GM21825 (cell line): ENCODE data around the gene CCDC91.
"Not testable (repeated sequence)": the region's sequence is repeated elsewhere in the genome, so short reads cannot be mapped to it uniquely, and the experiment has no call there.

Source experiments
- ATAC-seq: cut with Tn5 transposase; IDR thresholded peaks from one replicate; pipeline ENCODE4 v1.9.1; 2021; ENCODE audit warnings: mild to moderate bottlenecking, moderate library complexity; ENCODE audit not compliant: unreplicated experiment

Gene CCDC91

DNA sequence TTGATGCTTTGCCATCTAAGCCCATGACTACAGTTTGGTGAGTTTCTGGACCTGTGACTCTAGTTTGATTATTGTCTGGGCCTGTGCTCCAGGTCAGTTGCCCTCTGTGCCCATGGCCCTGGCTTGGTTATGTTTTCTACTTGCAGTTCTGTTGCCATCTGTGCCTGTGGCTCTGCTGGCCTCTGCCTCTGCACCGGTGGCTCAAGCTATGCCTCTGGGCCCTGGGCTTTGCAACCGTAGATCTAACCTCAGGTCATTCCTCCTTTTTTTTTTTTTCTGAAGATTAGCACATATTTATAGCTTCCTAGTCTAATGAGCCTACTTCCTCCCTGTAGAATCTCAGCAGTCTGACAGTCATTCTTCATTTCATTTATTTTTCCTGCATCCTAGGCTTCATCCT, 161.2 kb downstream of the CCDC91 start:
- ATAC-seq, result no peak

- ATAC-seq, result no peak
Measured at GRCh38 chr12:28355161-28355560, 164.9 kb downstream of the CCDC91 start.

DNA sequence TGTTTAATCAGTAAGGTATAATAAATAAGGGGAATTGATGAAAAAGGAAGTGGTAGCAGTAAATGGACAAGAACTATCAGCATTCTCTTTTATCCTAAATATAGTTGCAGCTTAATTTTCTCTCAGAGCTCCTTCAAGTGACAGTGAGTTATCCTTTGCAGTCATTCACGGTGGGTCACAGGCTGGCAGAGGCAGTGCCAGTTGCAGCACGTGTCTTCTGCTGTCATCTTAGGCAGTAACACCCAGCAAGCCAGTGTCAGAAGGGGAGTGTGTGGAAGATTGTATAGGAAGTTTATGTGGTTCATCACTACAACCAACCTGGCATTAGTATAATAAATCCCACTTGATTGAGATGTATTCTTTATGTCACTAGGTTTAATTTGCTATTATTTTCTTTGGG, 170.0 kb downstream of the CCDC91 start:
- ATAC-seq, result no peak

DNA sequence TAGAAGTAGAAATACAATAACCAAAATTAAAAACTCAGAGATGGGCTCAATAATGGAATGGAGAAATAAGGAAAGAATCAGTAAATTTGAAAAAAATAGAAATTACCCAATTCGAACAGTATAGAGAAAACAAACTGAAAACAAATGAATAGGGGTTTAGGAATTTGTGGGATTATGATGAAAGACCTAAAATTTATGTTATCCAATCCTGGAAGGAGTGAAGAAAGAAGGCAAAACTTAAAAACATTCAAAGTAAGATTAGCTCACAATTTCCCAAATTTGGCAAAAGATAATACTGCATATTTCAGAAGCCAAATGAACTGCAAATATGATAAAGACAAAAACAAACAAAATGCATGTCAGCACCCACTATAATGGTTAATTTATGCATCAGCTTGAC, 177.1 kb downstream of the CCDC91 start:
- ATAC-seq, result no peak

DNA sequence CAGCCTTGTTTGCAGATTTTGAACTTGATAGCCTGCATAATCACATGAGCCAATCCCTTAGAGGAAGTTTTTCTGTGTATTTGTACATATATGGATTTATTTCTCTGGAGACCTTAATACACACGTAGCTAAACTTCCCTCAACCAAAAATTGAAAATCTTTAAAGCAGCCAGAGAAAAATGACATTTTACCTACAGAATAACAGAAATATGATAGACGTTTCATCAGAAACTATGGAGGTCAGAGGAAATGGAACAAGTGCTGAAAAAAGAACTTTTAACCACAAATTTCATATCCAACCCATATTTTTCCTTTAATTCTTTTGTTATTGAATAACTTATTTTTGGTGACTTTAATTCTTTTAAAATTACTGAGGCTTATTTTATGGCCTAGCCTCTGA, 177.7 kb downstream of the CCDC91 start:
- no peak for ATAC-seq

DNA sequence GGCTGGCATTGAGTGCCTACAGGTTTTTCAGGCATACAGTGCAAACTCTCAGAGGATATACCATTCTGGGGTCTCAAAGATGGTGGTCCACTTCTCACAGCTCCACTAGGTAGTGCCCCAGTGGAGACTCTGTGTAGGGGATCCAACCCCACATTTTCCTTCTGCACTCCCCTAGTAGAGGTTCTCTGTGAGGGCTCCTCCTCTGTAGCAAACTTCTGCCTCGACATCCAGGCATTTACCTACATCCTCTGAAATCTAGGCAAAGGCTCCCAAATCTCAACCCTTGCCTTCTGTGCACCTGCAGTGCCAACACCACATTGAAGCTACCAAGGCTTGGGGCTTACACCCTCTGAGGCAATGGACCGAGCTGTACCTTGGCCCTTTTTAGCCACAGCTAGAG, 179.2 kb downstream of the CCDC91 start:
- ATAC-seq, result no peak

DNA sequence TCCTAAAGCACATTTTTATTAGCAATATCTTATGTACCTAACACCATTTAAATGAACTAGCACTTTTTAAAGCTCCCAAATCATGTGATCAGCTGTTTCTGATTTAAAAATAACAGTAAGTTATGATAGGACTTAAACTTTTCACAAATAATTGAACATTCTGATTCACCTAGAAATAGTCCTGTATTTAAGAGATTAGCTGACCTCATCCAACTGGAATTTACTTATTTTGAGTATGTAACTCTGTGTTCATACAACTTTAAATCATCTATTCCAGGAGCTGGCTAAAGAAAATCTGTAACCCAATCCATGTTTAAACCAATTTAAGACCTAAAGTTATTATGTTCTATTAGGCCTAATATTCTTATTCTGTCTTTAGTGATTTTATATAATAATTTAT, 184.3 kb downstream of the CCDC91 start:
- ATAC-seq, result no peak

- no peak for ATAC-seq
Measured at GRCh38 chr12:28378736-28379135, 188.5 kb downstream of the CCDC91 start.

DNA sequence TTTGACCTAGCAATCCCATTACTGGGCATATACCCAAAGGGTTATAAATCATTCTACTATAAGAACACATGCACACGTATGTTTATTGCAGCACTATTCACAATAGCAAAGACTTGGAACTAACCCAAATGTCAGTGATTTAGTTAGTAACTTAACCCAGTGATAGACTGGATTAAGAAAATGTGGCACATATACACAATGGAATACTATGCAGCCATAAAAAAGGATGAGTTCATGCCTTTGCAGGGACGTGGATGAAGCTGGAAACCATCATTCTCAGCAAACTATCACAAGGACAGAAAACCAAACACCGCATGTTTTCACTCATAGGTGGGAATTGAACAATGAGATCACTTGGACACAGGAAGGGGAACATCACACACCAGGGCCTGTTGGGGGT, 189.5 kb downstream of the CCDC91 start:
- not testable (repeated sequence) for ATAC-seq

DNA sequence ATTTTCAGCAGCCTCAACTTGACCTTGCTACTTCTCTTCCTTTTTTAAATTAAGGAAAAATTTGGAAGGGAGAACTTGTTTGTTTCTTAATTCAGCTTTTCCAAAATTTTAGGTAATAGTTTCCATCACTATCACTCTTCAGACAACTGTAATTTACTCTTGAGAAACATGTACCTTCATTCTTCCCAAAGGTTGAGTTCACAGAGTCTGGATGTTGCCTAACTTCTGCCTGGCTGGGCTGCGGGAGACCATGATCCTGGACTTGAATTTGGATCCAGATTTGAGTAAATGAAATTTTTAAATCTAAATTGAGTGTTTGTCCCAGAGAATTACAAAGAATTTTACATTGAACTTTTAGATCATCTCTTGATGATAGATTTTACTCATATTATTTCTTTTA, 193.1 kb downstream of the CCDC91 start:
- no peak for ATAC-seq

- ATAC-seq, result no peak
Measured at GRCh38 chr12:28388879-28389278, 198.6 kb downstream of the CCDC91 start.

DNA sequence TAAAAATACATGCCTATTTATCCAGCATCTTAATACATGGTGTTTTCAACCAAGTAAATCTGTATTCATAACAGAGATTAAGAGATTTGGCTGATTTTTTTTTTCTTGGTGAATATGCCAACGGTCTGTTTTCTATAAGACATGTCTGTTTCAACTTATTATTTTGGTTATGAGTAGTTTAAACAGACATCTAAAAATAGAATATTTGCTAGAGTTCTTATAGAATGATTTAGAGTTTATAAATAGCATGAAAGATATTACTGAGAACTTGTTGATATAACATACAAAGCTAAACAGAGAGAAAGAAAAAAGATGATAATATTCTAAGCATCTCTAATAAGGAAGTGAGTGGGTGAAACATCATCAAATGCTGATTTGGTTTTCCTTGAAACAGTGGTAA, 199.9 kb downstream of the CCDC91 start:
- no peak for ATAC-seq

- ATAC-seq, result no peak
Measured at GRCh38 chr12:28390761-28391385, 200.6 kb downstream of the CCDC91 start.

- ATAC-seq, result no peak
Measured at GRCh38 chr12:28409892-28410291, 219.6 kb downstream of the CCDC91 start.

DNA sequence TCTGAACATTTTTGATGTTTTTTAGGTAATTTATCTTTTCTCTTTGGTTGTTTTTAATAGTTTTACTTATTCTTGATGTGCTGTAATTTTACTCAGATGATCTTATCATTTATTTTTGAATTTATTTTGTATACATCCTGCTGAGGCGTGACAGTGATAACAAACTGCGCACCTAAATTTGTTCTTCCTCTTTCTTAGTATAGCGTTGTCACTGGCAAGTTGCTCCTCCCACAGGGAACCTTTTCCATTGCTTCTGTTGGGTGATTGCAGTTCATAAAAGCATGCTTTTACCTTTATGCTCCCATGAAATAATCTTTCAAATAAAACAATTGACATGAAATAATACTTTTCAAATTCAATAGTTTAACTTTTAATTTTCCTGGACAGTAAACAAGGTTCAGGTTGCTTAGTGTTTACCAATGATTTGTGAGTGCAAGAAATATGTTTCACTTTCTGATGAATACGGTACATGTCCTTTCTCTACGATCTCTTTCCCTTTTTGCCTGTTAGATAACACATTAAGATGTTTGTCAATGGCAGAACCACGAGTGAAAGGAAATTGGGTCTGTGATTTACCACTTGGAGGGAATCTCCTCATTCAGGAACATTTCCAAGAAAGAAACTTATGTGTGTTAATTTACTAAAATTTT, 223.3 kb downstream of the CCDC91 start:
- no peak for ATAC-seq

- no peak for ATAC-seq
Measured at GRCh38 chr12:28415755-28416154, 225.5 kb downstream of the CCDC91 start.

DNA sequence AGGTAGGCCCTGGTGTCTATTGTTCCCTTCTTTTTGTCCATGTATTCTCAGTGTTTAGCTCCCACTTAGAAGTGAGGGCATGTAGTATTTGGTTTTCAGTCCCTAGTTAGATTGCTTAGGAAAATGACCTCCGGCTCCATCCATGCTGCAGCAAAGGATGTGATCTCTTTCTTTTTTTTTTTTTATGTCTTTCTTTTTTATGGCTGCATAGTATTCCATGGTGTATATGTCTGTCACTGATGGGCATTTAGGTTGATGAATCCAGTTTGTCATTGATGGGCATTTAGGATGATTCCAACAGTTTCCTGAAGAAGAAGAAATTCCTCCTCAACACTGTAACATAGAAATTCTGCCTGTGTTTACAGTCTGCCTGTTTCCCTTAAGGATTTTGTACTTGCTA, 231.1 kb downstream of the CCDC91 start:
- no peak for ATAC-seq

GRCh38 chr12:28424965-28425364, 234.7 kb downstream of the CCDC91 start:
- no peak for ATAC-seq

DNA sequence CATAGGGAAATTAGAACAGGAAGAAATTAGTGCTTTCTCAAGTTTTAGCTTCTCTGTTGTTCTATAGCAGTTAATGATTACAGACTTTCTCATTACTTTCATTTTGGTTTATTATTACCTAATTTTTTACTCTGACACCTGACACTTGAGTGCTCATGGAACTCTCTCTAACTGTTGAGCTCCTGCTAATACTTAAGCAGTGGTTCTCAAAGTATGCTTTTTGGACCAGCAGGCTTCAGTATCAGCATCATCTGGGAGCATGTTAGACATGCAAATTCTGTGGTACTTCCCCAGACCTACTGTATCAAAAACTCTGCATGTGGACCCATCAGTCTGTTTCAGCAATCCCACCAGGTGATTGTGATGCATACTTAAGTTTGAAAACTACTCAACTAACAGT, 235.3 kb downstream of the CCDC91 start:
- no peak for ATAC-seq

DNA sequence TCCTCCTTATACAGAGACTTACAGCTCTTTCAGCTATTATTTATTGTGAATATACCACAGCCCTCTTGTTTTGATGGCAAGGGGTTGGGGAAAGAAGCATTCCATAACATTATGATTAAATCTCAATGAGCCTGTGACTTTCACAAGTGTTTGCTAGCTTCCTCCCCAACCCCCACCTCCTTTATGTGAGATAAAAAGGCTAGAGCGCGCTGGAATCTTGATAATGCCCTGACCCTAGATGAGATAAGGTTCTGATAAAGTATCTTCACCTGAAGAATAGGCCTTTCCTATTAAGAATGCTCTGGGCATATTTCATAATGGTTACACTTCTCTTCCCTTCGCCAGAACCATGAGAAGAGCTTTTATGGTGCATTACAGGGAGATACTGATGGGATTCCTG, 236.8 kb downstream of the CCDC91 start:
- ATAC-seq, result no peak

DNA sequence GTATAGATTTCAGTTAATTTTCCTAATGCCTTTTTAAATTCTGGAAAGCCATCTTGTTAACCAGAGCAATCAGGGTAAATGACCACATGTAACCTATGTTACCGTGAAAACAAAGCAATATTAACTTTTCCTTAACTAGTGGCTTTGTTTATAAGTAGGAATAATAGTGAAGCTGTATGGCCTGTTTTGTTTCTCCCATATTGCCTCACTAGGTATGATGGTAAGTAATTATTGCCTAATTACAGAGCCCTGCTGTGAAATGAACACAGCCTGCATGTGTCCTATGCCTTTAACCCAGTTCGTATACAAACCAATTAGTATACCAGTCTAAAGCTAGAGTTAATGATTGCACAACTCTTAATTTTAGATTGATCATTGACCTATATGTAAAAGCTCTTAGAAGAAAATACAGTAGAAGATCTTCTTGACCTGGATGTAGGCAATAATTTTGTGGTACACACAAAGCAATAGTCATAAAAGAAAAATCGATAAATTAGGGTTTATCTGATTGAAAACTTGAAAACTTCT, 249.9 kb downstream of the CCDC91 start:
- no peak for ATAC-seq

- ATAC-seq, result no peak
Measured at GRCh38 chr12:28442101-28442500, 251.8 kb downstream of the CCDC91 start.

- ATAC-seq, result no peak
Measured at GRCh38 chr12:28443337-28443736, 253.1 kb downstream of the CCDC91 start.
